OCI-LY7 (cell line): ENCODE results near the gene SNHG17.

Experiments
- CTCF ChIP-seq: fragments of 200-600 bp; sonication (generic); conservative IDR thresholded peaks from 2 replicates; pipeline ENCODE4 v1.5.1; 2014; ENCODE audit warnings: mild to moderate bottlenecking, antibody characterized with exemption, low read length, moderate library complexity, mixed read lengths
- EZH2phosphoT487 ChIP-seq: fragments of 200-600 bp; sonication (generic); IDR thresholded peaks from 2 replicates; pipeline ENCODE4 v1.6.1; 2018; ENCODE audit warnings: low read depth, borderline replicate concordance, mild to moderate bottlenecking, mixed run types, antibody characterized with exemption, low read length, moderate library complexity, mixed read lengths

GRCh38 chr20:38445901-38446425 lies 10.8 kb upstream of the SNHG17 start:
- TF ChIP-seq CTCF (no peak), EZH2phosphoT487 (no peak)
